Rectal smooth muscle tissue (tissue), 1 donor: ENCODE results near the gene ITGB1BP2.
A peak's percentile ranks its signal among the peaks of the same experiment; 100 is the strongest.
"Not testable (repeated sequence)": the region's sequence is repeated elsewhere in the genome, so short reads cannot be mapped to it uniquely, and the experiment has no call there.

Experiments used
- H3K27ac ChIP-seq: one replicate; pipeline ENCODE4 v1.7.0; 2013; ENCODE audit warnings: low read depth, low read length, inconsistent platforms
- H3K27me3 ChIP-seq: one replicate; pipeline ENCODE4 v1.7.0; 2013; ENCODE audit warnings: low read length; ENCODE audit not compliant: control insufficient read depth, insufficient read depth
- H3K36me3 ChIP-seq: one replicate; pipeline ENCODE4 v1.7.0; 2013; ENCODE audit warnings: low read length; ENCODE audit not compliant: control insufficient read depth, insufficient read depth
- H3K4me1 ChIP-seq: one replicate; pipeline ENCODE4 v1.7.0; 2013; ENCODE audit warnings: low read length; ENCODE audit not compliant: control insufficient read depth, insufficient read depth
- H3K4me3 ChIP-seq: one replicate; pipeline ENCODE4 v1.7.0; 2013; ENCODE audit warnings: low read length
- H3K9ac ChIP-seq: one replicate; pipeline ENCODE4 v1.7.0; 2013; ENCODE audit warnings: low read length

The ITGB1BP2 gene

DNA sequence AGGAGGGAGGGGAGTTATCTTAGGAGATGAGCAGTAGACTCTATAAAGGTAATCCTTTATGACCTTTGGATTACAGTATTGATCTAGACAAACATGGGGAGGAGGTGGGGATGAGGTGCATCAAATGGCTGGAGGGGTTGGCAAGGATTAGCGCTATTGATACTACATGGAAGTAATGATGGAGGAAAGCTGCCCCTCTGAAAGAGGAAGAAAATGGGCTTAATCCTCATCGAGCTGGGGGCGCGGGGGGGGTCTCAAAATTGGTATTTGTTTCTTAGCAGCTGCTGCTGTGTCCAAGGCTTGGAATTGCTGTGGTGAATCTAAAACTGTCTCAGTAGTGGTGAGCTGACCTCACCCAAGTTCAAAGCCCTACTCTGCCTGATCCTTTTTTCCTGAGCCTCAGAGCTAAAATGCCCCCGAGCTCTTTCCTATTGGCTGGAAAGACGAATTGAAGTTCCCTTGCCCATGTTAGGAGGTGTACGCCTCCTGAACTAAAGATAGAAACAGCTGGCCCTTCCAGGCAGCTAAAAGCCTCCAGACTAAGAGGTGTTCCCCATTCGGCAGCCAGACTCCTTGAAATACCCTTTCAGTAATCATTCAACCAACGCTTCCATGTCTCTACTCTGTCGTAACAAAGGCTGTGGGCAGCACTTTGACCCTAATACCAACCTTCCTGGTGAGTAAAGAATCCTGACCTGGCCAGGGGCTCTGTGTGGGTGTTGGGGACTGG is at the start of gene ITGB1BP2:
TSS of gene ITGB1BP2 (plus strand) at position 556 of the 730 bp plus-strand sequence. CDS start at position 613, 57 bp downstream.
- no peaks in the 10 kb centered on the region for H3K4me1 ChIP-seq
- H3K4me3 ChIP-seq: peak within 1 kb of the TSS; percentile 51
- H3K36me3 ChIP-seq: peaks cover 14% of the 10 kb centered on the region
- H3K9ac ChIP-seq: no peak within 1 kb of the TSS
- peak within 1 kb of the TSS; percentile 74 for H3K27ac ChIP-seq
- no peaks in the 10 kb centered on the region for H3K27me3 ChIP-seq

- no peaks in the 10 kb centered on the region for H3K27me3 ChIP-seq
- H3K27ac ChIP-seq: no peak overlapping the region
- H3K4me1 ChIP-seq: peaks cover 2% of the 10 kb centered on the region
- no peak overlapping the region for H3K9ac ChIP-seq
- no peak overlapping the region for H3K4me3 ChIP-seq
- peaks cover 3% of the 10 kb centered on the region for H3K36me3 ChIP-seq
These were observed 49.3 kb upstream of the ITGB1BP2 start for GRCh38 chrX:71252221-71252620.

DNA sequence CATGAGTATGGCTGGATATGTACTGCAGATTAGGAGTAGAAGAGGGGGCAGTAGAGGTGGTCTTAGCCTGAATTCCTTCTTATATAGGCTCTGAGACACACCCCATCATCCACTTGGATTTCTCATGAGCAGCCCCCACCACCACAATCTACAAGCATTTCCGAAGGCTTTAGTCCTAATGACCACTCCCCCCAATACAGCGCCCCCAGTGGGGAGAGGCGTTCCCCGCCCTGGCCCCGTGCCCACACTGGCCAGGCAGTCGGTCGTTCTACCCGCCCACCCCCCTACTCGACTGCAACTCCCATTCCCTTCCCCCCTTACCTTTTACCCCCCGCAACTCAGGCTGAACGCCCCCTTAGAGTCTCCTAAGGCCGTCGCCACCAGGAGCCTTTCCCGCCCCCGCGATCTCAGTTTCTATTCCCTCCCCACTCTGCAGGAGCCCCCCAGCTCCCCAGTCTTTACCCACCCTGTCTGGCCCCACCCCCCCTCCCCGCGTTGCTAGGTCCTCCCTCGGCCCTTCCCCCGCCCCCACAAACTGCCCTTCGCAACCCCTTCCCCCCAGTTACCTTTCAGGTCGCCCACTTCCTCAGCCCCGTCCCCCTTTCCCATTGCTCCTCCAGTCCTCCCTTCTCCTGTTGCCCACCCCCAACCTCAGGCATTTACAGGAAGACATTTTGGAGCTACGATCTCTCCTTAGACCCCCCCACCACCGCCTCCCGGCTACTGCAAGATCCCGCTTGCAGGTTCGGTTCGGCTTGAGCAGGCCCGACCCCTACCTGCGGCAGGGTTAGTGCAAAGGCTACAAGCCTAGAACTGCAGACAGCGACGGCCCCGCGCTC is 48.1 kb upstream of the ITGB1BP2 start:
- H3K27me3 ChIP-seq: no peaks in the 10 kb centered on the region
- peaks cover 2% of the 10 kb centered on the region for H3K4me1 ChIP-seq
- H3K4me3 ChIP-seq: peak overlapping the region; percentile 77
- no peaks in the 10 kb centered on the region for H3K36me3 ChIP-seq
- peak overlapping the region; percentile 13 for H3K9ac ChIP-seq
- H3K27ac ChIP-seq: peak overlapping the region; percentile 67

DNA sequence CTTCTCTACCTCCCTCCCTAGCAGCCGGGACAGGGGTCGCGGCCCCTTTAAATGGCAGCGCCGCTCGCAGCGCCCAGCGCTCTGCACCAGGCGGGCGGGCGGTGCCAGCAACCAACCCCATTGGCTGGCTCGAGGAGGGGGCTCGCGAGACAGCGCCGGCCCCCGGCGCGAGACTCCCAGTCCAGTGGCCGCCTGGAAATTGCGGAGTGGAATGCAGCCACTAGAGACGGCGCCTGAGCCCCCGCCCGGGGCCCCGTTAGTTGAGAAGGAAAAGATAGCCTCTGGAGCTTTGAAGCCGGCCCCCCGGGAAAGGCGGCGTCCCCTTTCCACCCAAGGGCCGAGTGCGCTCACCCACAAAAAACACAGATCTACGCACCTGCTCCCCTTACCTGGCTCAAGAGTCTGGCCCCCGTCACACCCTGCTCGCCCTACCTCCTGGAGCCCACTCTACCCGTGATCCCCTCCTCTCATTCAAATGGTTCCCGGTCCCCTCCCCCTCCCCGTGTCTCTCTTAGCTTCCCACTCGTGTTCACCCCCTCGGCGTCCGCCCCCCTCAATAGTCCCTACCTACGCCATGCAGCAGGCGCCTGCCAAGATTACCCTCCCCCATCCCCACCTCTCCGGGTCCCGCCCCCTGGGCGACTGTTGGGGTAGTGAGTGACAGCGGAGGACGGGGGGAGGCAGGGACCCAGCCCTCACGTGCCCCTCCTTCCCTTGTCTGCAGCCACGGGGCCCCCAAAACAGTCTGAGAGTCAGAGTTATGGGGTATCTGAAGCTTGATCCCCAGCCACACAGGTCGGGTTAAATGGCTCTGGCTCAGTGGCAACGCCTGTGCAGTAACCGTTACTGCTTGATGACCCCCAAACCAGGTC is 47.2 kb upstream of the ITGB1BP2 start, which contains the start of gene ZMYM3:
TSS of gene ZMYM3 (minus strand) at position 49 of the 872 bp plus-strand sequence. CDS start 885 bp downstream, outside the sequence.
- Histone ChIP-seq H3K27ac (peak within 1 kb of the TSS; percentile 67), H3K4me1 (peaks cover 2% of the 10 kb centered on the region), H3K27me3 (no peaks in the 10 kb centered on the region), H3K4me3 (peak within 1 kb of the TSS; percentile 77), H3K9ac (peak within 1 kb of the TSS; percentile 13), H3K36me3 (no peaks in the 10 kb centered on the region)

DNA sequence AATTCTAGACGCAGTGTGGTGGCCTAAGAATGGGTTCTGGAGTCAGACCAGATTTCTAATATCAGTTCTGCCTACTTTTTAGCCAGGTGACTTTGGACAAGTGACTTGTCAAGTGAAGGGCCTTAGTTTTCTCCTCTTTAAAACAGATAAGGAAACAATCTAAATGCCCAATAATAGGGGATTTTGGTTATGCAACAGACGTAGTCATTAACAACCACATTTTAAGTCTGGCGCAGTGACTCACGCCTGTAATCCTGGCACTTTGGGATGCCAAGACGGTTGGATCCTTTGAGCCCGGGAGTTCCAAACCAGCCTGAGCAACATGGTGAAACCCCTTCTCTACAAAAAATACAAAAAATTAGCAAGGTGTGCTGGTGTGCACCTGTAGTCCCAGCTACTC is 45.5 kb upstream of the ITGB1BP2 start:
- H3K27ac ChIP-seq: no peak overlapping the region

DNA sequence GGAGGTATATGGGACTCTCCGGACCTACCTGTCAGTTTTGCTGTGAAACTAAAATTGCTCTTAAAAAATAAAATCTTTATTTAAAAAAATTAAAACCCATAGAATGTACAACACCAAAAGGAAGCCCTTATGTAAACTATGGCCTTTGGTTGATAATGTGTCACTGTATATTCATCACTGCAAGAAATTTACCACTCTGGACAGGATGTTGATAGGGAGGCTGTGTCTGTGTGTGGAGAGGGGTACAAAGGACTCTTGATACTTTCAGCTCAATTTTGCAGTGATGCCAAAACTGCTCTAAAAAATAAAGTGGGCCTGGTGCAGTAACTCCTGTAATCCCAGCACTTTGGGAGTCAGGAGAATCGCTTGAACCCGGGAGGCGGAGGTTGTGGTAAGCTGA is 44.7 kb upstream of the ITGB1BP2 start:
- Histone ChIP-seq H3K27ac (no peak overlapping the region), H3K9ac (no peak overlapping the region), H3K4me3 (no peak overlapping the region), H3K27me3 (no peaks in the 10 kb centered on the region), H3K36me3 (no peaks in the 10 kb centered on the region), H3K4me1 (peaks cover 2% of the 10 kb centered on the region)

More for the DNA sequence above, 45.5 kb upstream of the ITGB1BP2 start:
- H3K36me3 ChIP-seq: no peaks in the 10 kb centered on the region
- H3K9ac ChIP-seq: no peak overlapping the region
- H3K4me3 ChIP-seq: no peak overlapping the region
- H3K4me1 ChIP-seq: peaks cover 2% of the 10 kb centered on the region
- H3K27me3 ChIP-seq: no peaks in the 10 kb centered on the region

- H3K4me3 ChIP-seq, H3K4me1 ChIP-seq, H3K36me3 ChIP-seq, H3K27ac ChIP-seq, H3K9ac ChIP-seq, H3K27me3 ChIP-seq: not testable (repeated sequence)
These were observed 32.9 kb upstream of the ITGB1BP2 start for GRCh38 chrX:71268624-71269023.

- H3K36me3 ChIP-seq: no peaks in the 10 kb centered on the region
- H3K27ac ChIP-seq: no peak overlapping the region
- no peaks in the 10 kb centered on the region for H3K27me3 ChIP-seq
- H3K4me3 ChIP-seq: no peak overlapping the region
- H3K4me1 ChIP-seq: no peaks in the 10 kb centered on the region
- H3K9ac ChIP-seq: no peak overlapping the region
These were observed 31.7 kb upstream of the ITGB1BP2 start for GRCh38 chrX:71269801-71270395.

DNA sequence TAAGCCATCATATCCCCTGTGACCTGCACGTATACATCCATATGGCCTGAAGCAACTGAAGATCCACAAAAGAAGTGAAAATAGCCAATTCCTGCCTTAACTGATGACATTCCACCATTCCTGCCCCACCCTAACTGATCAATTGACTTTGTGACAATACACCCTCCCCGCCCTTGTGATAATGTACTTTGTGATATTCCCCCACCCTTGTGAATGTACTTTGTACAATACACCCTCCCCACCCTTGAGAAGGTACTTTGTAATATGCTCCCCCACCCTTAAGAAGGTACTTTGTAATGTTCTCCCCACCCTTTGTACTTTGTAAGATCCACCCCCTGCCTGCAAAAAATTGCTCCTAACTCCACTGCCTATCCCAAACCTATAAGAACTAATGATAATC is 29.2 kb upstream of the ITGB1BP2 start:
- H3K27ac ChIP-seq, H3K4me1 ChIP-seq, H3K9ac ChIP-seq, H3K4me3 ChIP-seq, H3K27me3 ChIP-seq, H3K36me3 ChIP-seq: not testable (repeated sequence)

DNA sequence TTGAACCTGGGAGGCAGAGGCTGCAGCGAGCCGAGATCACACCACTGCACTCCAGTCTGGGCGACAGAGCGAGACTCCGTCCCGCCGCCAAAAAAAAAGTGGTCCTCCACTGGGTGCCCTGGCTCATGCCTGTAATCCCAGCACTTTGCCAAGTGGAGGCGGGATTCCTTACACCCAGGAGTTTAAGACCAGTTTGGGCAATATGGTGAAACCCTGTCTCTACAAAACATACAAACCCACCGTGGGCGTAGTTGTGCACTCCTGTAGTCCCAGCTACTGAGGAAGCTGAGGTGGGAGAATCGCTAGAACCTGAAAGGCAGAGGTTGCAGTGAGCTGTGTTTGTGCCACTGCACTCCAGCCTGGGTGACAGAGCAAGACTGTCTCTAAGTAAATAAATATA is 20.2 kb upstream of the ITGB1BP2 start:
- H3K27ac ChIP-seq, H3K4me3 ChIP-seq, H3K36me3 ChIP-seq, H3K27me3 ChIP-seq, H3K4me1 ChIP-seq, H3K9ac ChIP-seq: not testable (repeated sequence)

GRCh38 chrX:71282514-71283402 is 18.8 kb upstream of the ITGB1BP2 start:
- no peaks in the 10 kb centered on the region for H3K27me3 ChIP-seq
- no peaks in the 10 kb centered on the region for H3K36me3 ChIP-seq
- H3K4me3 ChIP-seq: peak overlapping the region; percentile 73
- H3K4me1 ChIP-seq: peaks cover 10% of the 10 kb centered on the region
- H3K27ac ChIP-seq: peak overlapping the region; percentile 81
- peak overlapping the region; percentile 35 for H3K9ac ChIP-seq
